Activated CD8-positive, alpha-beta memory T cell treated with anti-CD3 and anti-CD28 coated beads for 24 hours (primary cell): ENCODE results near the gene SLC24A4.
"Not testable (repeated sequence)": the region's sequence is repeated elsewhere in the genome, so short reads cannot be mapped to it uniquely, and the experiment has no call there.

Experiments
- DNase-seq: peaks from one replicate; pipeline ENCODE4 v3.0.0-alpha.2; 2020

SLC24A4 gene

DNA sequence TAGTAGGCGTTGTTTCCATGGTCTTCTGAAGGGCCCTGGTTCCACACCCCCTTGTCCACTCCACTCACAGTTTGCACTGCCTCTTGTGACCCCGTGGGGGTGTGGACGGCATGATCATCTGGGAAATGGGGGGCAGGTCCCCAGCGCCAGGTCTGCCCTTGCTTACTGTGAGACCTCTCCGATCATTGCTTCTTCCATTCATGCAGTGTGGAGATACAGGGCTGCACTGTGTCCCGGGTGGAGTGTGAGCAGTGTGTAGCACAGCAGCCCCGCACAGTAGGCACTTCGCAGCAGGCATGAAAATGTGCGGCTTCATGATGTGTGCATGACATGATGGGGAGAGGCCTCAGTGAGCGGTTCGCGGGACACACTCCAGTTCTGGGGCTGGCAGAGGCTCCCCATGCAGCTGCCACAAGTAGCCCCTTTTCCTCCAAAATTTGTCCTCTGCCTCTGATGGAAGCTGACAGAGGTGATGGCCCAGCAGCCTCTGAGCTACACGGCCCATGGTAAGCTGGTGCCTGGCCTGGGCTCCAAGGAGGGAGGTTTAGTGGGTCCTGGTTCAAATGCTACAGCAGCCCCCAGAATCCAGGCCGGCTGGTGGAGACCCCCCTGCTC is 205.6 kb downstream of the SLC24A4 start:
- DNase-seq = no peak

DNA sequence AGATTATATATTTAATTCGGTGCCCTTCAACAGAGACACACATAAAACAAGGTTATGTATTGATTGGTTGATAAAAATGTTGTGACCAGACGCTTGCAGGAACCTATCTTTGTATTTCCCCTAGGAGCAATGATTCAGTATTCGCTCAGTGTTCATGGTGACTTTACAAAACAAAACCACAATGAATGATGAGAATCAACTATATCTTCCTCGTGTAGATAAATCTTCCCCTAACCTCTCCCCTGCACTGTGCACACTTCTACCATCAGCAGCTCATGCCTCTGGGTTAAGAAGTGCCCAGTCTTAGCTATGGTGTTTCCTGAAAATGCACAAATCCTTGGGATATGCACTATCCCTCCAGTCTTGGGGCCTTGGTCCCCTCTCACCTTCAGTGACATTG is 206.9 kb downstream of the SLC24A4 start:
- DNase-seq = no peak

DNA sequence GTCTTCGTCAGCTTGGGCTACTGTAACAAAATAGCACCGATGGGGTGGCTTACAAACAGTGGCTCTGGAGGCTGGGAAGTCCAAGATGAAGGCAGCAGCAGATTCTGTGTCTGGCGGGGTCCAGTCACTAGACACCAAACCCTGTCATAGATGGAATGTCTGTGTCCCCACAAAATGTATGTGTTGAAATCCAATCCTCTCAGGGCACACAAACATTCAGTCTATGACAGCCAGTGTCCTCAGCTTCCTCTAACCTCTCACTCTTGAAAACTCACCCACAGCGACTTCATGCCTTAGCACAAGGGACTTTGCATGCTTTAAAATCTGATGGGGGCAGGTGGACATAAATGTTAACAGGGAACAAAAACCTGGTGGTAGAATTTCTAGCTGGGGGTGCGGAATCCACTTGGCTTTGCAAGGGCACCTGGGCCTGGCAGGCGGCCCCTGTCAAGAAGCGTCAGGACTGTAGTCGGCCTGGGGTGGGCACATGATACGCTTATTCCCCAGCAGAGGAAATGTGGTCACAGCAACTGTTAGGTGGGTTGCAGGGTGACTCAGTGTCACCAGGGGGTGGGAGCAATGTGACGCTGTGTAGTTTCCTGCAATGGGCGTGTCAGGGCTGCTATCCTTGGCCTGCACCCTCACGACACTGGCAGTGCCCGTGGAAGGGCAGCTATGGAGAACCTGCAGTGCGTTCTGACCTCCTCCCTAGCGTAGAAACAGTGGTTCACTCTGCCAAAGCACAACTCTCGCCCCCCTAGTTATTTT is 208.3 kb downstream of the SLC24A4 start:
- peak; percentile 90 for DNase-seq

DNA sequence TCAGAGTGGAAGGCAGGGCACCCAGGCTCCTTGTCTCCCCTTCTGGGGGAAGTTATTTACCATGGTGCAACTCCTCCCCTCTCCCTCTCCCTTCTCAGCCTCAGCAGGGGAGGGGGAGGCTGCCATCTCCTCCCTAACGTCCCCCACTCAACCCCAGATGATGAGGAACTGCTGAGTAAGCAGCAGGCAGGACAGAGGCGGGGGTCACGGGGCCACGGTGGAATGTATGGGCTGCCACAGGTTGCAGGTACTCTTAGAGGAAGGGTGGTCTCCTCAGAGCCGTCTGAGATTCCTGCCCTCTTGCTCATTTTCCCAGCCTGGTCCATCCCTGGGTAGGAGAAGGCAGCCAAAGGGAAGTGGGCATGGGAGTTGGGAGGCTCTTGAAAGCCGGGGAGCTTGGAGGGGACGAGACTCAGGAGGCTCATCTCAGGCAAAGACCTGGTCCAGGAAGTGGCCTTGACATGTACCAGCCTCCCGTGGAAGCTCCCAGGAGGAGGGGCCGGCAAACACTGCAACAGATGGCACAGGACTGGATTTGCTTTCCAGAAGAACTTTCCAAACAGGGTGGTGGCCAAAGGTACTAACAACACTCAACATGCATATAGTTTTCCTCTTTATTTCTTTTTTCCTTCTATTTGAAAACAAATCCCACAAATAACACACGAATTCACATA is 209.7 kb downstream of the SLC24A4 start:
- no peak for DNase-seq

GRCh38 chr14:92534932-92535643 is 212.1 kb downstream of the SLC24A4 start:
- DNase-seq = no peak

DNA sequence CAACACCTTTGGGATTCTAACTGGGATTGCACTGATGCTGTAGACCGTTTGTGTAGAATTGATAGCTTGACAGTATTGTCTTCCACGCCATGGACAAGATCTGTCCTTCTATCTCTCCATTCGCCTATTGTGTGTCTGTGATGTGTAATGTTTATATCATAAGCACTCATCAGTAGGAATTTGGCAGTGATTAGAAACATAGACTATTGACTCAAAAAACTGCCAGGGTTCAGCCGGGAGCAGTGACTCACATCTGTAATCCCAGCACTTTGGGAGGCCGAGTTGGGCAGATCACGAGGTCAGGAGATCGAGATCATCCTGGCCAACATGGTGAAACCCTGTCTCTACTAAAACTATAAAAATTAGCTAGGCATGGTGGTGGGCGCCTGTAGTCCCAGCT is 213.3 kb downstream of the SLC24A4 start:
- not testable (repeated sequence) for DNase-seq

DNA sequence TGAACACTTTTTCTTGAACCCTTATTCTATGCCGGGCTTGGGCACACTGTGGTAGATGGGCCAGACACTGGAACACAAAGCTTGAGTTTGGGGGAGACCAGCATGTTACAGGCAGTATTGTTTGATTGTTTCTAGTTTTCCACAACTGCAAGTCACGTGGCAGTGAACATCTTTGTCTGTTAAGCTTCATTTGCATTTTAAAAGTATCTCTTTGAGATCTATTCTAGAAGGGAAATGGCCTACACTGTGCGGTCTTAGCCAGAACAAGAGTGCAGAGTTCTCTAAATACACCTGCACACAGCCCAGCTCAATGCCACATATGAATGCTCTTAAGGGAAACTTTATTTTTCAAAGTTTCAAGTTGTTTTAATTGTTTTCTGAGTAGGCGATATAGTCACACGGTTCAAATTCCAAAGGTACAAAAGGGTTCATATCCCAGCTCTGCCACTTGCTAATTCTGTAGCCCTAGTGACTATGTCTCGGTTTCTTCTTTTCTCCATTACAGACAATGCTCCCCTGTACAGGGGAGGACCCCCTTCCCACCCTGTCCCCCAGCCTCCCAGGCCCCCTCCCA is 215.5 kb downstream of the SLC24A4 start:
- no peak for DNase-seq

GRCh38 chr14:92539419-92539818 is 216.5 kb downstream of the SLC24A4 start:
- DNase-seq = no peak

- no peak for DNase-seq
These were observed 216.9 kb downstream of the SLC24A4 start for GRCh38 chr14:92539875-92540274.

DNA sequence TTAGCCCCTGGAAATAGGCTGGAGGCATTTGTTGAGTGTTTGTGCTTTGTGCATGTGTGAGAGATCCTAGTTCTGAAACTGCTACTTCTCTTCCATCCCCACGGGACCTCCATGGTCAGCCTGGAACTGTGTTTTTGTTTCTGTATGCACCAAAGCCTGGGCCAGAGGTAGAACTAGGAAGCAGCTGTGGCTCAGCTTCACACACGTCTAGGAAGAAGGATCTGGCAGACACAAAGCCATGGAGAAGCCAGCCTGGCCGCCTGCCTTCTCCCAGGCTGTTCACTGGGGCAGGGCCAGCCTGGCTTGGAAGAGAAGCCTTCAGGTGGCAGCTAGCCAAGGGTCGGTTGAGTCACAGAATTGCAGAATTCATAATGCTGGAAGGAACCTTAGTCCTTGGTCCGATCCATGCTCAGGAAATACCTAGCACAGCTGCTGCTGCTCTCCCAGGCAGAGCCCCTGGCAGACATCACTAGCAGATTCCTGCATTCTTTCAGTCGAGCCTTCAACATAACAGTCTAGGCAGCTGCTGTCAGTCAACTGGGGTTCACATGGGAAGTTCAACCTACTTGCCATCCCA is 217.6 kb downstream of the SLC24A4 start:
- no peak for DNase-seq

GRCh38 chr14:92542766-92543554 is 220.0 kb downstream of the SLC24A4 start:
- DNase-seq = no peak

DNA sequence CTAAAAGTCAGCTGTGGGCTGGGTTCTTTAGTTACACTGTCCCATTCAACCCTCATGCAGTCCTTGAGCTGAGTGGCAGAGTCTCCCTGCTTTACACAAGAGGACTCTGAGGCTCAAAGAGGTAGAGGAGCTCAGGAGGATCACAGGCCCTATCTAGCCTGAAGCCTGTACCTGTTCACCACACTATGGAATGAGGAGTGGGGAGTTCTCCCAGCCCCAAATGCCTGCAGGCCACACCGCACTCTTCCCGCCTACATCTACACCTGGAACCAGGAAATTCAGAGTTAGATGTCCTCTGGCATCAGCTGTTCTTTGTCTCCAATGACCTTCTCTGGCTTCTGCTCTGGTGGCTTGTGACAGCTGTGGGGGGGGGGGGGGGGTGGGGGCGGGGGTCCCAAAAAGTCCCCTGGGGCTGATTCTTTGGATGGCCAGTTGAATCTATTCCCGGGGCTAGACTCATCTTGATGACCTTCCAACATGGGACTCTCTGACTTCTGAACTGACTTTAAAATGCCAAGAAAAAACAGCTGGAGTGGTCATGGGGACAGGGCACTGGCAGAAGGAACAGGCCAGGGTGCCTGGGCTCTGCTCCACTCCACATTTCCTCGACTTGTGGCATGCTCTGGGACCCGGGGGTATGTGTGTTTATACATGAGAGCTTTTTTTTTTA is 221.2 kb downstream of the SLC24A4 start:
- DNase-seq = no peak

GRCh38 chr14:92546347-92547053 is 223.5 kb downstream of the SLC24A4 start:
- DNase-seq = no peak

GRCh38 chr14:92549105-92549858 is 226.3 kb downstream of the SLC24A4 start:
- DNase-seq = no peak

- DNase-seq = no peak
These were observed 226.9 kb downstream of the SLC24A4 start for GRCh38 chr14:92549859-92550230.
